GM23338 (cell line): ENCODE data around the gene CBX6.

Experiments
- CTCF ChIP-seq, 2 experiments: fragments of 200-600 bp in 1 of 2; sonication (generic) in 1 of 2; conservative IDR thresholded peaks; 2 replicates each; pipeline versions ENCODE4 v1.5.1 to v1.6.1; 2016 to 2017; ENCODE audit warnings: antibody characterized with exemption in 2 of 2, low read depth in 2 of 2, mild to moderate bottlenecking in 2 of 2, moderate library complexity in 1 of 2
- ETS1 ChIP-seq: IDR thresholded peaks from 2 replicates; pipeline ENCODE4 v1.6.1; 2016; ENCODE audit warnings: antibody characterized with exemption
- EZH2 ChIP-seq: fragments of 200-600 bp; sonication (generic); IDR thresholded peaks from one replicate; pipeline ENCODE4 v1.8.0; 2017; ENCODE audit warnings: antibody characterized with exemption, mild to moderate bottlenecking, low read depth; ENCODE audit not compliant: unreplicated experiment
- EZH2phosphoT487 ChIP-seq: fragments of 200-600 bp; sonication (generic); IDR thresholded peaks from one replicate; pipeline ENCODE4 v1.8.1; 2018; ENCODE audit warnings: antibody characterized with exemption; ENCODE audit not compliant: unreplicated experiment
- POLR2AphosphoS5 ChIP-seq: IDR thresholded peaks from 2 replicates; pipeline ENCODE4 v1.6.1; 2016; ENCODE audit warnings: antibody characterized with exemption, low read depth
- REST ChIP-seq: IDR thresholded peaks from one replicate; pipeline ENCODE4 v1.6.1; 2018; ENCODE audit warnings: antibody characterized with exemption; ENCODE audit not compliant: unreplicated experiment
- ZNF331 ChIP-seq: fragments of 250-450 bp; sonication (Bioruptor Pico); IDR thresholded peaks from 2 replicates; pipeline ENCODE4 v1.5.0; 2020; ENCODE audit warnings: low read depth, mild to moderate bottlenecking, moderate library complexity
- ZNF462 ChIP-seq: fragments of 250-450 bp; sonication (Bioruptor Pico); IDR thresholded peaks from 2 replicates; pipeline ENCODE4 v1.5.0; 2020; ENCODE audit warnings: mild to moderate bottlenecking, moderate library complexity

- TF ChIP-seq EZH2 (no peak), CTCF (conservative IDR thresholded peaks at IDR 0.05; ENCODE audit: low read depth in 2 of 2) (no peak), POLR2AphosphoS5 (no peak), ZNF331 (CRISPR knock-in tag) (no peak), EZH2phosphoT487 (no peak), REST (no peak), ZNF462 (CRISPR knock-in tag) (no peak), ETS1 (no peak)
These were observed 34.0 kb upstream of the CBX6 start for GRCh38 chr22:38906052-38906451.
